Activated CD4-positive, alpha-beta T cell treated with anti-CD3 and anti-CD28 coated beads, Interleukin-2, Interleukin-4, amounts not matched to agents 100 ng/mL and 50 ng/mL, durations not matched to agents 16 hours and 8 hours (primary cell): ENCODE data around the gene CRYAB.
A peak's percentile ranks its signal among the peaks of the same experiment; 100 is the strongest.
"Not testable (repeated sequence)": the region's sequence is repeated elsewhere in the genome, so short reads cannot be mapped to it uniquely, and the experiment has no call there.

Source experiments
- DNase-seq: peaks from one replicate; pipeline ENCODE4 v3.0.0-alpha.2; 2020; ENCODE audit warnings: low spot score

The CRYAB gene

GRCh38 chr11:111933872-111934271, 22.3 kb upstream of the CRYAB start:
- no peak for DNase-seq

GRCh38 chr11:111933176-111933575, 21.6 kb upstream of the CRYAB start:
- DNase-seq = not testable (repeated sequence)

- peak; percentile 75 for DNase-seq
Observed at GRCh38 chr11:111932611-111932950, 21.0 kb upstream of the CRYAB start.

GRCh38 chr11:111930472-111930871, 18.9 kb upstream of the CRYAB start:
- no peak for DNase-seq

GRCh38 chr11:111926505-111927391, 15.2 kb upstream of the CRYAB start:
- DNase-seq = peak; percentile 96

- DNase-seq = no peak
Observed at GRCh38 chr11:111925953-111926352, 14.4 kb upstream of the CRYAB start.

- no peak for DNase-seq
Observed at GRCh38 chr11:111923951-111924350, 12.4 kb upstream of the CRYAB start.

GRCh38 chr11:111923351-111923788, 11.8 kb upstream of the CRYAB start:
- DNase-seq = no peak

- no peak for DNase-seq
Observed at GRCh38 chr11:111922803-111923202, 11.2 kb upstream of the CRYAB start.

GRCh38 chr11:111921541-111922230, 10.1 kb upstream of the CRYAB start:
- DNase-seq = no peak

GRCh38 chr11:111920908-111921307, 9.3 kb upstream of the CRYAB start:
- no peak for DNase-seq

- DNase-seq = no peak
Observed at GRCh38 chr11:111918390-111919256, 7.1 kb upstream of the CRYAB start, which contains the start of gene C11orf52. Gene C11orf52 (plus strand): TSS chr11:111918913. CDS start chr11:111918973, 60 bp downstream.

GRCh38 chr11:111917788-111918187, 6.2 kb upstream of the CRYAB start:
- no peak for DNase-seq

- DNase-seq = no peak
Observed at GRCh38 chr11:111917312-111917711, 5.7 kb upstream of the CRYAB start.

- DNase-seq = no peak
Observed at GRCh38 chr11:111916768-111917167, 5.2 kb upstream of the CRYAB start.

- DNase-seq = no peak
Observed at GRCh38 chr11:111913997-111914396, 2.4 kb upstream of the CRYAB start.

GRCh38 chr11:111913031-111913861, 1.7 kb upstream of the CRYAB start:
- no peak for DNase-seq

GRCh38 chr11:111912535-111912934, 965 bp upstream of the CRYAB start, which contains the start of gene HSPB2:
Gene HSPB2 (plus strand): TSS chr11:111912734. CDS start chr11:111912830, 96 bp downstream.
- DNase-seq = no peak

GRCh38 chr11:111910676-111911562, 651 bp downstream of the CRYAB start:
- no peak for DNase-seq

GRCh38 chr11:111909378-111909777, 2.2 kb downstream of the CRYAB start:
- DNase-seq = no peak
